GM12878 (cell line): Measurements from ENCODE around the gene TTLL12.

Source experiments
- CHD2 ChIP-seq: IDR thresholded peaks from 2 replicates; pipeline ENCODE4 v1.6.1; 2011; ENCODE audit warnings: low read depth, low read length, improper control_type of control experiment, borderline replicate concordance
- CREM ChIP-seq: IDR thresholded peaks from 2 replicates; pipeline ENCODE4 v1.6.1; 2014; ENCODE audit warnings: antibody characterized with exemption, low read depth
- EP300 ChIP-seq, 2 experiments: fragments of 150-350 bp in 1 of 2; IDR thresholded peaks; 2 replicates each; pipeline ENCODE4 v1.6.1; 2011 to 2012; ENCODE audit warnings: low read depth in 2 of 2, low read length in 2 of 2, borderline replicate concordance in 1 of 2, improper control_type of control experiment in 1 of 2, inconsistent platforms in 1 of 2; ENCODE audit not compliant: control insufficient read depth in 1 of 2
- JUND ChIP-seq: IDR thresholded peaks from 2 replicates; pipeline ENCODE4 v1.6.1; 2012; ENCODE audit warnings: low read depth, mild to moderate bottlenecking, low read length, improper control_type of control experiment, moderate library complexity
- NFXL1 ChIP-seq: fragments of 450-650 bp; IDR thresholded peaks from 2 replicates; pipeline ENCODE4 v1.6.1; 2017; ENCODE audit warnings: antibody characterized with exemption, mild to moderate bottlenecking, borderline replicate concordance
- PAX8 ChIP-seq: fragments of 450-650 bp; IDR thresholded peaks from 2 replicates; pipeline ENCODE4 v1.6.1; 2017; ENCODE audit warnings: mild to moderate bottlenecking, moderate library complexity
- POLR2A ChIP-seq: IDR thresholded peaks from 2 replicates; pipeline ENCODE4 v1.6.1; 2011; ENCODE audit warnings: low read depth, mild to moderate bottlenecking, low read length
- RCOR1 ChIP-seq: conservative IDR thresholded peaks from 2 replicates; pipeline ENCODE4 v1.6.1; 2012; ENCODE audit warnings: low read depth, low read length, improper control_type of control experiment
- SIX5 ChIP-seq: IDR thresholded peaks from 2 replicates; pipeline ENCODE4 v1.6.1; 2011; ENCODE audit warnings: mild to moderate bottlenecking, low read depth, low read length, moderate library complexity; ENCODE audit not compliant: severe bottlenecking
- TARDBP ChIP-seq: IDR thresholded peaks from 2 replicates; pipeline ENCODE4 v1.6.1; 2016; ENCODE audit warnings: borderline replicate concordance
- TF ChIP-seq, protein P1 (sequence below), 3 experiments: IDR thresholded peaks in 2 of 3; conservative IDR thresholded peaks in 1 of 3; 2 replicates each; pipeline ENCODE4 v1.5.1; 2011; ENCODE audit warnings: low read depth in 3 of 3, low read length in 3 of 3, mild to moderate bottlenecking in 3 of 3, control low read depth in 2 of 3, moderate library complexity in 2 of 3, inconsistent platforms in 1 of 3, mixed read lengths in 1 of 3; ENCODE audit not compliant: control insufficient read depth in 2 of 3, insufficient read depth in 1 of 3; ENCODE audit errors: extremely low read depth in 1 of 3
- TF ChIP-seq, protein P2 (sequence below): fragments of 450-650 bp; IDR thresholded peaks from 2 replicates; pipeline ENCODE4 v1.6.1; 2018; ENCODE audit warnings: borderline replicate concordance, mild to moderate bottlenecking; ENCODE audit not compliant: partially characterized antibody
- TF ChIP-seq, protein P3 (sequence below): IDR thresholded peaks from 2 replicates; pipeline ENCODE4 v1.6.1; 2011; ENCODE audit warnings: low read depth, low read length, improper control_type of control experiment, borderline replicate concordance
- TF ChIP-seq, protein P4 (sequence below): IDR thresholded peaks from 2 replicates; pipeline ENCODE4 v1.6.1; 2011; ENCODE audit warnings: low read depth, mild to moderate bottlenecking, low read length, moderate library complexity, borderline replicate concordance; ENCODE audit errors: extremely low read depth

DNA sequence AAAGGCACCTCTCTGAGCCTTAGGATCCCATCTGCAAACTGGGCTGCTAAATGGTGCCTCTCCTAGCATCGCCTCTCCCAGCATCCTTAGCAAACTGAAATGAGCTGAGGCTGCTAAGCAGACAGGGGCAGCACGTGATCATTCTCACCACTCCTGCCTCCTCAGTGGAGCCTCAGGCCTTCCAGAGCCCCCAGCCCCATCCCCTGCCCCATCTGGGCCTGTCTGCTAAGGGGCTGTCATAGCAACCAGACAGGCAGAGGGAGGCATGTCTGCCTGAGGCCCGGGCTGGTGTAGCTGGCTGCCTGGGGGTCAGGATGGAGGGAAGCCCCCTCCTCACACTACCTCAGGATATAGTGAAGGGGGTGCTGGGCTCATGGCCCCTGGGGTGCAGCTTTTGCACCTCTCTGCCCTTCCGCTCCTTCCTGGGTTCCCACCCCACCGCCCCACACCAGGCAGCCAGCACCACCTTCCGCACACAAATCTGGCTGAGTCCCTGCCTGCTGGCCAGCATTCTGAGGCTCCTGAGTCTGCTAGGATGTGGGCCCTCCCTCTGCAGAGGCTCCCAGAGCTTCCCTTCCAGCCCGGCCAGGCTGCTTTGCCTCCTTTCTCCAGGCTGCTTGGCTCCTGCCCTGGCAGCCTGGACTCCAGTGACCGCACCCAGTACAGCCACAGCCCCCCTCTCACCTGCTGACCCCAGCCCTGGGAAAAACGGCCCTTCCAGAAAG is 47.5 kb upstream of the TTLL12 start:
- TF ChIP-seq, protein P1, sequence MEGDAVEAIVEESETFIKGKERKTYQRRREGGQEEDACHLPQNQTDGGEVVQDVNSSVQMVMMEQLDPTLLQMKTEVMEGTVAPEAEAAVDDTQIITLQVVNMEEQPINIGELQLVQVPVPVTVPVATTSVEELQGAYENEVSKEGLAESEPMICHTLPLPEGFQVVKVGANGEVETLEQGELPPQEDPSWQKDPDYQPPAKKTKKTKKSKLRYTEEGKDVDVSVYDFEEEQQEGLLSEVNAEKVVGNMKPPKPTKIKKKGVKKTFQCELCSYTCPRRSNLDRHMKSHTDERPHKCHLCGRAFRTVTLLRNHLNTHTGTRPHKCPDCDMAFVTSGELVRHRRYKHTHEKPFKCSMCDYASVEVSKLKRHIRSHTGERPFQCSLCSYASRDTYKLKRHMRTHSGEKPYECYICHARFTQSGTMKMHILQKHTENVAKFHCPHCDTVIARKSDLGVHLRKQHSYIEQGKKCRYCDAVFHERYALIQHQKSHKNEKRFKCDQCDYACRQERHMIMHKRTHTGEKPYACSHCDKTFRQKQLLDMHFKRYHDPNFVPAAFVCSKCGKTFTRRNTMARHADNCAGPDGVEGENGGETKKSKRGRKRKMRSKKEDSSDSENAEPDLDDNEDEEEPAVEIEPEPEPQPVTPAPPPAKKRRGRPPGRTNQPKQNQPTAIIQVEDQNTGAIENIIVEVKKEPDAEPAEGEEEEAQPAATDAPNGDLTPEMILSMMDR (IDR thresholded peaks at IDR 0.05 in 2 of 3, conservative IDR thresholded peaks at IDR 0.05 in 1 of 3; ENCODE audit: control insufficient read depth in 2 of 3, extremely low read depth in 1 of 3, insufficient read depth in 1 of 3, low read depth in 3 of 3, low read length in 3 of 3), result no peak
- TF ChIP-seq TARDBP, result no peak
- no peak for TF ChIP-seq JUND
- TF ChIP-seq SIX5, result no peak
- TF ChIP-seq, protein P2, sequence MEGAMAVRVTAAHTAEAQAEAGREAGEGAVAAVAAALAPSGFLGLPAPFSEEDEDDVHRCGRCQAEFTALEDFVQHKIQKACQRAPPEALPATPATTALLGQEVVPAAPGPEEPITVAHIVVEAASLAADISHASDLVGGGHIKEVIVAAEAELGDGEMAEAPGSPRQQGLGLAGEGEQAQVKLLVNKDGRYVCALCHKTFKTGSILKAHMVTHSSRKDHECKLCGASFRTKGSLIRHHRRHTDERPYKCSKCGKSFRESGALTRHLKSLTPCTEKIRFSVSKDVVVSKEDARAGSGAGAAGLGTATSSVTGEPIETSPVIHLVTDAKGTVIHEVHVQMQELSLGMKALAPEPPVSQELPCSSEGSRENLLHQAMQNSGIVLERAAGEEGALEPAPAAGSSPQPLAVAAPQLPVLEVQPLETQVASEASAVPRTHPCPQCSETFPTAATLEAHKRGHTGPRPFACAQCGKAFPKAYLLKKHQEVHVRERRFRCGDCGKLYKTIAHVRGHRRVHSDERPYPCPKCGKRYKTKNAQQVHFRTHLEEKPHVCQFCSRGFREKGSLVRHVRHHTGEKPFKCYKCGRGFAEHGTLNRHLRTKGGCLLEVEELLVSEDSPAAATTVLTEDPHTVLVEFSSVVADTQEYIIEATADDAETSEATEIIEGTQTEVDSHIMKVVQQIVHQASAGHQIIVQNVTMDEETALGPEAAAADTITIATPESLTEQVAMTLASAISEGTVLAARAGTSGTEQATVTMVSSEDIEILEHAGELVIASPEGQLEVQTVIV, result no peak
- TF ChIP-seq POLR2A, result no peak
- no peak for TF ChIP-seq CHD2
- TF ChIP-seq, protein P3, sequence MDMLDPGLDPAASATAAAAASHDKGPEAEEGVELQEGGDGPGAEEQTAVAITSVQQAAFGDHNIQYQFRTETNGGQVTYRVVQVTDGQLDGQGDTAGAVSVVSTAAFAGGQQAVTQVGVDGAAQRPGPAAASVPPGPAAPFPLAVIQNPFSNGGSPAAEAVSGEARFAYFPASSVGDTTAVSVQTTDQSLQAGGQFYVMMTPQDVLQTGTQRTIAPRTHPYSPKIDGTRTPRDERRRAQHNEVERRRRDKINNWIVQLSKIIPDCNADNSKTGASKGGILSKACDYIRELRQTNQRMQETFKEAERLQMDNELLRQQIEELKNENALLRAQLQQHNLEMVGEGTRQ, result no peak
- no peak for TF ChIP-seq EP300 (IDR thresholded peaks at IDR 0.05; ENCODE audit: borderline replicate concordance in 1 of 2, control insufficient read depth in 1 of 2, low read depth in 2 of 2, low read length in 2 of 2)
- TF ChIP-seq RCOR1, result no peak
- TF ChIP-seq, protein P4, sequence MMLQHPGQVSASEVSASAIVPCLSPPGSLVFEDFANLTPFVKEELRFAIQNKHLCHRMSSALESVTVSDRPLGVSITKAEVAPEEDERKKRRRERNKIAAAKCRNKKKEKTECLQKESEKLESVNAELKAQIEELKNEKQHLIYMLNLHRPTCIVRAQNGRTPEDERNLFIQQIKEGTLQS, result no peak
- no peak for TF ChIP-seq NFXL1
- no peak for TF ChIP-seq CREM
- no peak for TF ChIP-seq PAX8
